ENCODE data around the gene ACAP1. TPM values are rescaled to one million over a fixed set of nuclear protein-coding genes. Genes with fewer than 3 reads are reported as not detected.
A peak's percentile ranks its signal among the peaks of the same experiment; 100 is the strongest.

ACAP1 gene
- total and polyA plus RNA-seq, 4 donors: 1.1 to 7.4 (median 4.7) TPM

- Histone ChIP-seq H3K4me1 (ENCODE audit: control insufficient read depth in 4 of 4, insufficient read depth in 4 of 4, low read length in 3 of 4) (peaks cover 5 to 32% (median 16%) of the 10 kb centered on the region in 4 donors), H3K4me3 (ENCODE audit: low read depth in 1 of 3, low read length in 3 of 3) (no peak overlapping the region), H3K9ac (ENCODE audit: low read depth in 1 of 2, low read length in 2 of 2) (peak overlapping the region in 1 of 2 donors; percentile 48), H3K27me3 (ENCODE audit: control insufficient read depth in 4 of 4, insufficient read depth in 4 of 4, low read length in 3 of 4) (no peaks in the 10 kb centered on the region), H3K9me3 (ENCODE audit: control insufficient read depth in 4 of 4, low read length in 3 of 4) (no peaks in the 10 kb centered on the region), H3K36me3 (ENCODE audit: control insufficient read depth in 4 of 4, insufficient read depth in 3 of 4, low read depth in 1 of 4, low read length in 3 of 4) (no peaks in the 10 kb centered on the region), H3K27ac (ENCODE audit: low read depth in 1 of 2, low read length in 2 of 2) (no peak overlapping the region)
- 95% methylated on average over 37 of the region's 37 CpGs for WGBS
- TF ChIP-seq FOXA1 (IDR thresholded peaks at IDR 0.05) (no peak), YY1 (IDR thresholded peaks at IDR 0.05) (no peak), RAD21 (IDR thresholded peaks at IDR 0.05) (no peak), SP1 (IDR thresholded peaks at IDR 0.05) (no peak), HNF4A (conservative IDR thresholded peaks at IDR 0.05) (no peak), FOXA2 (IDR thresholded peaks at IDR 0.05) (no peak), ZBTB33 (IDR thresholded peaks at IDR 0.05) (no peak), MAX (IDR thresholded peaks at IDR 0.05) (no peak), HNF4G (IDR thresholded peaks at IDR 0.05) (no peak), TAF1 (conservative IDR thresholded peaks at IDR 0.05) (no peak), RXRA (IDR thresholded peaks at IDR 0.05) (no peak)
- TF ChIP-seq, protein P1, sequence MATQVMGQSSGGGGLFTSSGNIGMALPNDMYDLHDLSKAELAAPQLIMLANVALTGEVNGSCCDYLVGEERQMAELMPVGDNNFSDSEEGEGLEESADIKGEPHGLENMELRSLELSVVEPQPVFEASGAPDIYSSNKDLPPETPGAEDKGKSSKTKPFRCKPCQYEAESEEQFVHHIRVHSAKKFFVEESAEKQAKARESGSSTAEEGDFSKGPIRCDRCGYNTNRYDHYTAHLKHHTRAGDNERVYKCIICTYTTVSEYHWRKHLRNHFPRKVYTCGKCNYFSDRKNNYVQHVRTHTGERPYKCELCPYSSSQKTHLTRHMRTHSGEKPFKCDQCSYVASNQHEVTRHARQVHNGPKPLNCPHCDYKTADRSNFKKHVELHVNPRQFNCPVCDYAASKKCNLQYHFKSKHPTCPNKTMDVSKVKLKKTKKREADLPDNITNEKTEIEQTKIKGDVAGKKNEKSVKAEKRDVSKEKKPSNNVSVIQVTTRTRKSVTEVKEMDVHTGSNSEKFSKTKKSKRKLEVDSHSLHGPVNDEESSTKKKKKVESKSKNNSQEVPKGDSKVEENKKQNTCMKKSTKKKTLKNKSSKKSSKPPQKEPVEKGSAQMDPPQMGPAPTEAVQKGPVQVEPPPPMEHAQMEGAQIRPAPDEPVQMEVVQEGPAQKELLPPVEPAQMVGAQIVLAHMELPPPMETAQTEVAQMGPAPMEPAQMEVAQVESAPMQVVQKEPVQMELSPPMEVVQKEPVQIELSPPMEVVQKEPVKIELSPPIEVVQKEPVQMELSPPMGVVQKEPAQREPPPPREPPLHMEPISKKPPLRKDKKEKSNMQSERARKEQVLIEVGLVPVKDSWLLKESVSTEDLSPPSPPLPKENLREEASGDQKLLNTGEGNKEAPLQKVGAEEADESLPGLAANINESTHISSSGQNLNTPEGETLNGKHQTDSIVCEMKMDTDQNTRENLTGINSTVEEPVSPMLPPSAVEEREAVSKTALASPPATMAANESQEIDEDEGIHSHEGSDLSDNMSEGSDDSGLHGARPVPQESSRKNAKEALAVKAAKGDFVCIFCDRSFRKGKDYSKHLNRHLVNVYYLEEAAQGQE (IDR thresholded peaks at IDR 0.05): no peak
- TF ChIP-seq, protein P2, sequence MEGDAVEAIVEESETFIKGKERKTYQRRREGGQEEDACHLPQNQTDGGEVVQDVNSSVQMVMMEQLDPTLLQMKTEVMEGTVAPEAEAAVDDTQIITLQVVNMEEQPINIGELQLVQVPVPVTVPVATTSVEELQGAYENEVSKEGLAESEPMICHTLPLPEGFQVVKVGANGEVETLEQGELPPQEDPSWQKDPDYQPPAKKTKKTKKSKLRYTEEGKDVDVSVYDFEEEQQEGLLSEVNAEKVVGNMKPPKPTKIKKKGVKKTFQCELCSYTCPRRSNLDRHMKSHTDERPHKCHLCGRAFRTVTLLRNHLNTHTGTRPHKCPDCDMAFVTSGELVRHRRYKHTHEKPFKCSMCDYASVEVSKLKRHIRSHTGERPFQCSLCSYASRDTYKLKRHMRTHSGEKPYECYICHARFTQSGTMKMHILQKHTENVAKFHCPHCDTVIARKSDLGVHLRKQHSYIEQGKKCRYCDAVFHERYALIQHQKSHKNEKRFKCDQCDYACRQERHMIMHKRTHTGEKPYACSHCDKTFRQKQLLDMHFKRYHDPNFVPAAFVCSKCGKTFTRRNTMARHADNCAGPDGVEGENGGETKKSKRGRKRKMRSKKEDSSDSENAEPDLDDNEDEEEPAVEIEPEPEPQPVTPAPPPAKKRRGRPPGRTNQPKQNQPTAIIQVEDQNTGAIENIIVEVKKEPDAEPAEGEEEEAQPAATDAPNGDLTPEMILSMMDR (IDR thresholded peaks at IDR 0.05; ENCODE audit: low read depth, low read length, missing input control): no peak
- no peak for DNase-seq (ENCODE audit: low spot score)
Observed at GRCh38 chr17:7352910-7353635, 16.7 kb downstream of the ACAP1 start.

DNA sequence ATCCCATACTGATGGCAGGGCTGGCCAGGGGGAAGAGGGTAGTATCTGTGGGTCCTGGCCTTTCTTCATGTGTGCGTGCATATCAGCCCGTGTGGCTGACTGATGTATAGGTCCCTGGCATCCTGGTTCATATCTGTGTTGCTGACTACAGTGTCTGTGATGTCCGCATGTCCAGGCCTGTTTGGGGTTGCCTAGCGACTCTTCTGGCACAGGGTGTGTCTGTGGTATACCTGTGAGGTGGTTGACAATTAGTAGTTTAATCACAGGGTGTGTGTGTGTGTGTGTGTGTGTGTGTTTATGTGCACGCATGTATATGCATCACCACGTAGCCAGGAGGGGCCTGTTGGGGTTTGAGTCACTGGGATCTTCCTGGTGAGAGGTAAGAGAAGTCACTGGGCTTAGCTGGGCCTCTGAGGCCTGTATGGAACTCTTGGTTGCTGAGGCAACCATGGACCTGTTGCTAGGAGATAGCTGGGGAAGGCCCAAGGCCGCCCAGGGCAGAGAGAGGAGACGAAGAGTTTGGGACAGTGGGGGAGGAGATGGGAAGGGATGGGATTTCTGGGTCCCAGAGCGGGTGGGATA is 18.0 kb downstream of the ACAP1 start:
- no peak for DNase-seq (ENCODE audit: low spot score)
- Histone ChIP-seq H3K4me3 (ENCODE audit: low read depth in 1 of 3, low read length in 3 of 3) (no peak overlapping the region), H3K27me3 (ENCODE audit: control insufficient read depth in 4 of 4, insufficient read depth in 4 of 4, low read length in 3 of 4) (no peaks in the 10 kb centered on the region), H3K27ac (ENCODE audit: low read depth in 1 of 2, low read length in 2 of 2) (no peak overlapping the region), H3K4me1 (ENCODE audit: control insufficient read depth in 4 of 4, insufficient read depth in 4 of 4, low read length in 3 of 4) (peaks cover 4 to 32% (median 15%) of the 10 kb centered on the region in 4 donors), H3K9ac (ENCODE audit: low read depth in 1 of 2, low read length in 2 of 2) (no peak overlapping the region), H3K9me3 (ENCODE audit: control insufficient read depth in 4 of 4, low read length in 3 of 4) (no peaks in the 10 kb centered on the region), H3K36me3 (ENCODE audit: control insufficient read depth in 4 of 4, insufficient read depth in 3 of 4, low read depth in 1 of 4, low read length in 3 of 4) (no peaks in the 10 kb centered on the region)
- TF ChIP-seq YY1 (IDR thresholded peaks at IDR 0.05) (no peak), ZBTB33 (IDR thresholded peaks at IDR 0.05) (no peak), FOXA1 (IDR thresholded peaks at IDR 0.05) (no peak), FOXA2 (IDR thresholded peaks at IDR 0.05) (no peak), GABPA (IDR thresholded peaks at IDR 0.05 in 1 of 2, conservative IDR thresholded peaks at IDR 0.05 in 1 of 2) (no peak), TAF1 (conservative IDR thresholded peaks at IDR 0.05) (no peak), EGR1 (IDR thresholded peaks at IDR 0.05; ENCODE audit: low read depth in 2 of 2) (no peak), RXRA (IDR thresholded peaks at IDR 0.05) (no peak)
- TF ChIP-seq, protein P1 (IDR thresholded peaks at IDR 0.05): no peak
- 88% methylated on average over 9 of the region's 9 CpGs for WGBS
